Glutamatergic neuron (in vitro differentiated cells): ENCODE results near the gene FRMD4A. TPM values are rescaled to one million over a fixed set of nuclear protein-coding genes. Genes with fewer than 3 reads are reported as not detected.
A peak's percentile ranks its signal among the peaks of the same experiment; 100 is the strongest.

Source experiments
- DNase-seq: peaks from one replicate; pipeline ENCODE4 v3.0.0; 2022
- H3K27ac Mint-ChIP-seq: one replicate; pipeline ENCODE4 v1.8.0; 2020; ENCODE audit warnings: mild to moderate bottlenecking, mixed read lengths, inconsistent platforms; ENCODE audit not compliant: unreplicated experiment
- H3K27me3 Mint-ChIP-seq: one replicate; pipeline ENCODE4 v1.8.0; 2020; ENCODE audit warnings: mild to moderate bottlenecking, moderate library complexity, mixed read lengths, inconsistent platforms; ENCODE audit not compliant: unreplicated experiment
- H3K36me3 Mint-ChIP-seq: one replicate; pipeline ENCODE4 v1.8.0; 2020; ENCODE audit warnings: mild to moderate bottlenecking, mixed read lengths, inconsistent platforms; ENCODE audit not compliant: unreplicated experiment
- H3K4me1 Mint-ChIP-seq: one replicate; pipeline ENCODE4 v1.8.0; 2020; ENCODE audit warnings: mild to moderate bottlenecking, low read depth, mixed read lengths, inconsistent platforms; ENCODE audit not compliant: unreplicated experiment
- H3K4me3 Mint-ChIP-seq: one replicate; pipeline ENCODE4 v1.8.0; 2020; ENCODE audit warnings: mild to moderate bottlenecking, mixed read lengths, inconsistent platforms; ENCODE audit not compliant: unreplicated experiment
- H3K9me3 Mint-ChIP-seq: one replicate; pipeline ENCODE4 v1.8.0; 2020; ENCODE audit warnings: mild to moderate bottlenecking, moderate library complexity, mixed read lengths, inconsistent platforms; ENCODE audit not compliant: unreplicated experiment
- CTCF ChIP-seq: fragments of 200-600 bp; sonication (generic); IDR thresholded peaks from one replicate; pipeline ENCODE4 v1.5.0; 2021; ENCODE audit not compliant: partially characterized antibody, unreplicated experiment
- total RNA-seq: library from RNA; stranded (reverse); fragmentation: NEBNext Ultra II Directional; extraction: Animal tissue kit (Norgen Biotek cat#: 25700); gene quantifications from one replicate; pipeline ENCODE4 v1.2.1, GENCODE V29; 2021; ENCODE audit not compliant: unreplicated experiment

The FRMD4A gene
- total RNA-seq, 1 donor from 2014 or later = 70.6 TPM

DNA sequence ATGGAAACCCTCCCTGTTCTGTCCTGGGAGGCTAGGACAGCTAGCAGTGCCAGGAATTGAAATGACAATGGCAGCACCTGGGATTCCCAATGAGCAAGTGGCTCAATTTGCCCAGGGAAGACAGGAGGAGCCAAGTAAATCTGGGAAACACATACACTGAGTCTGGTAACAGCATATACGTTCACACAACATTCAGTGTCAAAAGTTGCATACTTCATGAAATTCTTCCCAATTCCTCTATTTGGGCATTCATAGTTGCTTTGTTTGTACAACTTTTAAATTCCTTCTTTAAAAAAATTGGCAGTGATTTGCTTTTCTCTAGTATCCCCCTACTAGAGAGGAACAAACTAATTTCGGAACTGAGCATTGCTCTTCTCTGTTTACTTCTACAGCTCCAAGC lies 2.9 kb upstream of the FRMD4A start:
- H3K27me3 Mint-ChIP-seq = no peaks in the 10 kb centered on the region

GRCh38 chr10:14332903-14333302 lies 2.2 kb upstream of the FRMD4A start:
- H3K4me1 Mint-ChIP-seq = peaks cover 4% of the 10 kb centered on the region
- no peak for DNase-seq
- H3K27me3 Mint-ChIP-seq = no peaks in the 10 kb centered on the region
- no peak overlapping the region for H3K4me3 Mint-ChIP-seq
- H3K27ac Mint-ChIP-seq = no peak overlapping the region
- TF ChIP-seq CTCF = no peak
- no peaks in the 10 kb centered on the region for H3K9me3 Mint-ChIP-seq
- H3K36me3 Mint-ChIP-seq = no peaks in the 10 kb centered on the region

More for the DNA sequence above, 2.9 kb upstream of the FRMD4A start:
- Mint-ChIP-seq H3K4me3 (no peak overlapping the region), H3K36me3 (no peaks in the 10 kb centered on the region), H3K9me3 (no peaks in the 10 kb centered on the region), H3K4me1 (peaks cover 4% of the 10 kb centered on the region), H3K27ac (no peak overlapping the region)
- no peak for TF ChIP-seq CTCF
- DNase-seq = no peak

DNA sequence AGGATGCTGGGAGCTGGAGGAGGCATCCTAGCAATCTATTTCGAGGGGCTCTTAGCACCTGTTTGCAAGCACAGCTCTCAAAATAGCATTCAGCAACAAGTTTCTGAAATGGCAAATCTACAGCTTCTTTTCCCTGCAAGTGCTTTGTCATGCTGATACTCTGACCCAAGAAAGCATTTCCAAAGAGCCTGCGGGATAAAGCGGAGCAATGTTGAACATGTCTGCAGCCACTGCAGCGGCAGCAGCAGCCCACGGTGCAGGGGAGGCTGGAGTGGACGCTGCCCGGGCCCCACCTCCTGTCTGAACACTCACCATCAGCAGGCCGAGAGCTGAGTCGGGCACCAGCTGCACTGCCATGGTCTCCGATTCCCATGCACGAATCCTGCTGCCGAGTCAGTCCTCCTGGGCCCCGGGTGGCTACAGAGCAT lies 964 bp downstream of the FRMD4A start:
- Mint-ChIP-seq H3K9me3 (no peaks in the 10 kb centered on the region), H3K27me3 (no peaks in the 10 kb centered on the region), H3K4me1 (peaks cover 4% of the 10 kb centered on the region), H3K4me3 (no peak overlapping the region), H3K36me3 (no peaks in the 10 kb centered on the region), H3K27ac (no peak overlapping the region)
- DNase-seq = peak; percentile 47
- no peak for TF ChIP-seq CTCF

GRCh38 chr10:14328881-14329672 lies 1.6 kb downstream of the FRMD4A start:
- Mint-ChIP-seq H3K9me3 (no peaks in the 10 kb centered on the region), H3K27ac (no peak overlapping the region), H3K4me1 (peaks cover 4% of the 10 kb centered on the region), H3K36me3 (no peaks in the 10 kb centered on the region), H3K27me3 (no peaks in the 10 kb centered on the region), H3K4me3 (no peak overlapping the region)
- no peak for DNase-seq
- no peak for TF ChIP-seq CTCF

DNA sequence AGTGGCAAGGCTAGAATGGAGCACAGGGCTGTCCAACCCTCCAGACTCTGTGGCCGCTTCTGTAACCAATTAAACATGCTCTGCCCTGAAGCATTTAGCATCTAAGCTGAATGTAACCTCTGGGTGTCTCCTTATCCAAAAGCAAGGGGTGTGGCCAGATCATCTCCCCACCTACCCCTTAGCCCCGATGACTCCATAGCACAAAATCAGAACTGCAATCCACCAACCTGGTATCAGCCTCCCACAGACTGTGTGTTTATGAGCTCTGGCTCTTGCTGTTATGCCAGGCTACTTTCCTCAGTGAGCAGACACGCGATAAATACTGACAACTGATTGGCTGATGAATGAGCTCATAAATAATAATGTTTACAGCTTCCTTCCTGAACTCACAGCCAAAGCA lies 3.2 kb downstream of the FRMD4A start:
- TF ChIP-seq CTCF = no peak
- no peak for DNase-seq
- Mint-ChIP-seq H3K4me1 (peaks cover 4% of the 10 kb centered on the region), H3K36me3 (no peaks in the 10 kb centered on the region), H3K27me3 (no peaks in the 10 kb centered on the region), H3K9me3 (no peaks in the 10 kb centered on the region), H3K27ac (no peak overlapping the region), H3K4me3 (no peak overlapping the region)
